NCI-H146 treated with DMSO at 0.1 percent for 48 hours (cell line): ENCODE measurements around the gene STK35.

Experiments used
- DNase-seq: peaks from one replicate; lab custom pipeline; 2025; ENCODE audit not compliant: unreplicated experiment; lab: John Stamatoyannopoulos, UW

The STK35 gene

GRCh38 chr20:2133318-2134183 is 31.9 kb downstream of the STK35 start:
- no peak for DNase-seq

- no peak for DNase-seq
These were observed 33.4 kb downstream of the STK35 start for GRCh38 chr20:2135013-2135412.

GRCh38 chr20:2136275-2136674 is 34.6 kb downstream of the STK35 start:
- DNase-seq: no peak

GRCh38 chr20:2137552-2138201 is 36.0 kb downstream of the STK35 start:
- DNase-seq: no peak

- DNase-seq: no peak
These were observed 36.8 kb downstream of the STK35 start for GRCh38 chr20:2138396-2138795.

GRCh38 chr20:2139250-2139649 is 37.6 kb downstream of the STK35 start:
- no peak for DNase-seq

- DNase-seq: no peak
These were observed 38.1 kb downstream of the STK35 start for GRCh38 chr20:2139736-2140135.

- DNase-seq: no peak
These were observed 38.9 kb downstream of the STK35 start for GRCh38 chr20:2140561-2140960.

- DNase-seq: no peak
These were observed 40.3 kb downstream of the STK35 start for GRCh38 chr20:2141600-2142575.

- no peak for DNase-seq
These were observed 41.0 kb downstream of the STK35 start for GRCh38 chr20:2142649-2143048.

GRCh38 chr20:2143594-2143993 is 42.0 kb downstream of the STK35 start:
- no peak for DNase-seq

- DNase-seq: no peak
These were observed 43.2 kb downstream of the STK35 start for GRCh38 chr20:2144850-2145249.

- DNase-seq: no peak
These were observed 43.7 kb downstream of the STK35 start for GRCh38 chr20:2145376-2145775.

GRCh38 chr20:2146080-2146867 is 44.6 kb downstream of the STK35 start:
- DNase-seq: no peak

GRCh38 chr20:2149507-2149906 is 47.9 kb downstream of the STK35 start:
- DNase-seq: no peak

- no peak for DNase-seq
These were observed 49.0 kb downstream of the STK35 start for GRCh38 chr20:2150660-2151059.

- DNase-seq: no peak
These were observed 50.2 kb downstream of the STK35 start for GRCh38 chr20:2151858-2152281.

GRCh38 chr20:2152317-2152716 is 50.7 kb downstream of the STK35 start:
- no peak for DNase-seq

GRCh38 chr20:2153326-2153725 is 51.7 kb downstream of the STK35 start:
- DNase-seq: no peak

- no peak for DNase-seq
These were observed 54.6 kb downstream of the STK35 start for GRCh38 chr20:2156224-2156623.
